Astrocyte of the cerebellum (primary cell): ENCODE measurements around the gene C6orf15.

Experiments used
- DNase-seq: peaks from one replicate; pipeline ENCODE4 v3.0.0-alpha.2; 2011; ENCODE audit warnings: low read depth
- H3K4me3 ChIP-seq: 2 replicates; pipeline ENCODE4 v1.5.1; 2011; ENCODE audit warnings: mild to moderate bottlenecking, low read depth, low read length, moderate library complexity
- CTCF ChIP-seq: IDR thresholded peaks from 2 replicates; pipeline ENCODE4 v1.5.1; 2012; ENCODE audit warnings: low read length, low read depth, moderate library complexity, mild to moderate bottlenecking; ENCODE audit errors: missing control alignments
- in situ Hi-C: cut with HindIII; loops from 2 replicates; pipeline ENCODE4 v1.10.0; 2017; ENCODE audit warnings: low sequenced_read_pairs

The C6orf15 gene

GRCh38 chr6:31135710-31136109 is 23.3 kb upstream of the C6orf15 start:
- no peak for DNase-seq
- no peak overlapping the region for H3K4me3 ChIP-seq
- in situ Hi-C loops = no loop called here
- TF ChIP-seq CTCF = no peak

GRCh38 chr6:31132806-31133205 is 20.4 kb upstream of the C6orf15 start:
- no peak for TF ChIP-seq CTCF
- no peak for DNase-seq
- no peak overlapping the region for H3K4me3 ChIP-seq
- in situ Hi-C loops = no loop called here

- H3K4me3 ChIP-seq = no peak overlapping the region
- in situ Hi-C loops = no loop called here
- DNase-seq = no peak
- no peak for TF ChIP-seq CTCF
Measured at GRCh38 chr6:31131595-31131994, 19.2 kb upstream of the C6orf15 start.

GRCh38 chr6:31130751-31131150 is 18.4 kb upstream of the C6orf15 start:
- no peak for DNase-seq
- TF ChIP-seq CTCF = no peak
- no peak overlapping the region for H3K4me3 ChIP-seq
- in situ Hi-C loops = no loop called here

- DNase-seq = no peak
- TF ChIP-seq CTCF = no peak
- in situ Hi-C loops = no loop called here
- no peak overlapping the region for H3K4me3 ChIP-seq
Measured at GRCh38 chr6:31129130-31129529, 16.8 kb upstream of the C6orf15 start.

- in situ Hi-C loops = no loop called here
- H3K4me3 ChIP-seq = no peak overlapping the region
- no peak for DNase-seq
- TF ChIP-seq CTCF = peak; percentile 92
Measured at GRCh38 chr6:31128093-31128676, 15.8 kb upstream of the C6orf15 start.
